ENCODE results near the gene SYNC. TPM values are rescaled to one million over a fixed set of nuclear protein-coding genes. Genes with fewer than 3 reads are reported as not detected.
"Not testable (repeated sequence)": the region's sequence is repeated elsewhere in the genome, so short reads cannot be mapped to it uniquely, and the experiment has no call there.

The SYNC gene
- total and polyA plus RNA-seq, 2 experiments from 2014 or later = not detected

DNA sequence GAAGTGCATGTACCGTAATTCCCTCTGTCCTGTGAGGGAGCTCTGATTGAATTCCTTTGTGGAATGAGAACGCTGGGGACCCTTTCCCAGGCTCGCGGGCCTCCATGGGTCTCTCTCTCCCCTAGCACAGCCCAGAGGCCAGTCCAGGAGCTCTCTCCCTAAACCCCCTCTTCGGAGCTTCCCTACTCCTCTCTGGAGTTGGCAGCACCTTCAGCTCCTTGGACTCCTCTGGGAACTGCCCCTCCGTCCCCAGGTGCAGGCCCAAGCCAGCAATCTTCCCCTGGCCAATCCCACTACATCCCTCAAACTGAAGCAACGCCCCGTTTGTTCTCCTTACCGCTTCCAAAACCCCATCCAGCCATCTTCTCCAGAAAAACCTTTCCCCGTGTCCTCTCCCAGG, 10.5 kb upstream of the SYNC start (continued):
- TF ChIP-seq REST (IDR thresholded peaks at IDR 0.05; ENCODE audit: unreplicated experiment) (no peak), EZH2phosphoT487 (IDR thresholded peaks at IDR 0.05; ENCODE audit: unreplicated experiment) (no peak), ZNF114 (CRISPR knock-in tag; IDR thresholded peaks at IDR 0.05) (no peak), JUNB (IDR thresholded peaks at IDR 0.05; ENCODE audit: unreplicated experiment) (no peak), CREB1 (CRISPR knock-in tag; IDR thresholded peaks at IDR 0.05; ENCODE audit: low read depth) (no peak)

DNA sequence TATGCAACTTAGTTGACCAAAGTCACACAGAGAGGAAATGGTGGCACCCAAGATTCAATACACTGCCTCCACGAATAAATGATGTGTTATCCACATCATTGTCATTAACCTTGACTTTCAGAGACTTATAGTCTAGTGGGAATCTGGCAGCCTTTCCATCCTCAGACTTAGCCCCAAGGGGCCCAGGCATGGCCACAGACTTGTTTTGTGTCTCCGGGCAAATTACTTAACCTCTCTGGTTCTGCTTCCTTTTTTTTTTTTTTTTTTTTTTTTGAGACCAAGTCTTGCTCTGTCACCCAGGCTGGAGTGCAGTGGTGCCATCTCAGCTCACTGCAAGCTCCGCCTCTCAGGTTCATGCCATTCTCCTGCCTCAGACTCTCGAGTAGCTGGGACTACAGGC, 8.7 kb upstream of the SYNC start:
- not testable (repeated sequence) for H2AFZ ChIP-seq; H3K79me2 ChIP-seq (replicated peaks; ENCODE audit: insufficient read depth); H3K4me3 ChIP-seq; H3K9me2 ChIP-seq (ENCODE audit: insufficient read depth); H3K27me3 Mint-ChIP-seq (ENCODE audit: insufficient read depth, low read depth, poor library complexity); H3K27ac Mint-ChIP-seq; H3K9me3 Mint-ChIP-seq; H3F3A ChIP-seq (replicated peaks; ENCODE audit: low read depth); H3K36me3 Mint-ChIP-seq (ENCODE audit: low read depth); H3K27ac ChIP-seq (ENCODE audit: low read depth); H3K4me2 ChIP-seq; DNase-seq (ENCODE audit: low spot score); ATAC-seq; H3K36me3 ChIP-seq (ENCODE audit: insufficient read depth); H4K20me1 ChIP-seq (replicated peaks; ENCODE audit: insufficient read depth); H3K27me3 ChIP-seq (ENCODE audit: insufficient read depth); H3K4me3 Mint-ChIP-seq
- peaks cover 15% of the 10 kb centered on the region for H3K4me1 Mint-ChIP-seq
- peaks cover 15% of the 10 kb centered on the region for H3K4me1 ChIP-seq (ENCODE audit: insufficient read depth)

DNA sequence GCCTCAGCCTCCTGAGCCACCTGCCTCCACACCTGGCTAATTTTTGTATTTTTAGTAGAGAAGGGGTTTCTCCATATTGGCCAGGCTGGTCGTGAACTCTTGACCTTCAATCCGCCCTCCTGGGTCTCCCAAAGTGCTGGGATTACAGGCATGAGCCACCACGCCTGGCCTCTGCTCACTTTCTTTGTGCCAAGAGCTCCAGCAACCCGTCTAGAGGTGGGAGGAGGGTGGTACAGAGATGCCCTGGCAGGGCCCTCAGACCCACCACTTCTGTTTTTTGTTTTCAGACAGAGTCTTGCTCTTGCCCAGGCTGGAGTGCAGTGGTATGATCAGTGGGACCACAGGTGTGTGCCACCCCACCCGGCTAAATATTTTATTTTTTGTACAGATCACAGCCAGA, 6.9 kb upstream of the SYNC start:
- H3K4me3 ChIP-seq = no peak overlapping the region
- DNase-seq (ENCODE audit: low spot score) (no peak), ATAC-seq (no peak)
- TF ChIP-seq REST (IDR thresholded peaks at IDR 0.05; ENCODE audit: unreplicated experiment) (no peak), CREB1 (CRISPR knock-in tag; IDR thresholded peaks at IDR 0.05; ENCODE audit: low read depth) (no peak), STAT1 (IDR thresholded peaks at IDR 0.05; ENCODE audit: unreplicated experiment) (no peak), EZH2 (IDR thresholded peaks at IDR 0.05; ENCODE audit: low read depth, unreplicated experiment) (no peak), JUNB (IDR thresholded peaks at IDR 0.05; ENCODE audit: unreplicated experiment) (no peak), NANOG (IDR thresholded peaks at IDR 0.05; ENCODE audit: borderline replicate concordance) (no peak), ZNF114 (CRISPR knock-in tag; IDR thresholded peaks at IDR 0.05) (no peak)
- TF ChIP-seq, protein P1, sequence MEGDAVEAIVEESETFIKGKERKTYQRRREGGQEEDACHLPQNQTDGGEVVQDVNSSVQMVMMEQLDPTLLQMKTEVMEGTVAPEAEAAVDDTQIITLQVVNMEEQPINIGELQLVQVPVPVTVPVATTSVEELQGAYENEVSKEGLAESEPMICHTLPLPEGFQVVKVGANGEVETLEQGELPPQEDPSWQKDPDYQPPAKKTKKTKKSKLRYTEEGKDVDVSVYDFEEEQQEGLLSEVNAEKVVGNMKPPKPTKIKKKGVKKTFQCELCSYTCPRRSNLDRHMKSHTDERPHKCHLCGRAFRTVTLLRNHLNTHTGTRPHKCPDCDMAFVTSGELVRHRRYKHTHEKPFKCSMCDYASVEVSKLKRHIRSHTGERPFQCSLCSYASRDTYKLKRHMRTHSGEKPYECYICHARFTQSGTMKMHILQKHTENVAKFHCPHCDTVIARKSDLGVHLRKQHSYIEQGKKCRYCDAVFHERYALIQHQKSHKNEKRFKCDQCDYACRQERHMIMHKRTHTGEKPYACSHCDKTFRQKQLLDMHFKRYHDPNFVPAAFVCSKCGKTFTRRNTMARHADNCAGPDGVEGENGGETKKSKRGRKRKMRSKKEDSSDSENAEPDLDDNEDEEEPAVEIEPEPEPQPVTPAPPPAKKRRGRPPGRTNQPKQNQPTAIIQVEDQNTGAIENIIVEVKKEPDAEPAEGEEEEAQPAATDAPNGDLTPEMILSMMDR (conservative IDR thresholded peaks at IDR 0.05; ENCODE audit: low read depth in 2 of 2) = no peak
- TF ChIP-seq, protein P2, sequence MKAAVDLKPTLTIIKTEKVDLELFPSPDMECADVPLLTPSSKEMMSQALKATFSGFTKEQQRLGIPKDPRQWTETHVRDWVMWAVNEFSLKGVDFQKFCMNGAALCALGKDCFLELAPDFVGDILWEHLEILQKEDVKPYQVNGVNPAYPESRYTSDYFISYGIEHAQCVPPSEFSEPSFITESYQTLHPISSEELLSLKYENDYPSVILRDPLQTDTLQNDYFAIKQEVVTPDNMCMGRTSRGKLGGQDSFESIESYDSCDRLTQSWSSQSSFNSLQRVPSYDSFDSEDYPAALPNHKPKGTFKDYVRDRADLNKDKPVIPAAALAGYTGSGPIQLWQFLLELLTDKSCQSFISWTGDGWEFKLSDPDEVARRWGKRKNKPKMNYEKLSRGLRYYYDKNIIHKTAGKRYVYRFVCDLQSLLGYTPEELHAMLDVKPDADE (IDR thresholded peaks at IDR 0.05) = no peak

More for the DNA sequence above, 6.9 kb upstream of the SYNC start:
- Mint-ChIP-seq H3K9me3 (no peaks in the 10 kb centered on the region), H3K27me3 (ENCODE audit: insufficient read depth, low read depth, poor library complexity) (peaks cover 13% of the 10 kb centered on the region), H3K4me1 (peaks cover 12% of the 10 kb centered on the region; the same call in 2 of the 3 replicates), H3K36me3 (ENCODE audit: low read depth) (no peaks in the 10 kb centered on the region), H3K27ac (no peak overlapping the region), H3K4me3 (no peak overlapping the region)
- Histone ChIP-seq H3K36me3 (ENCODE audit: insufficient read depth) (no peaks in the 10 kb centered on the region; the same call in 1 of the 2 replicates), H3K4me2 (no peak overlapping the region), H4K20me1 (replicated peaks; ENCODE audit: insufficient read depth) (no peaks in the 10 kb centered on the region; the same call in 1 of the 2 replicates), H3F3A (replicated peaks; ENCODE audit: low read depth) (peaks cover 4% of the 10 kb centered on the region; the same call in 1 of the 2 replicates), H3K79me2 (replicated peaks; ENCODE audit: insufficient read depth) (no peaks in the 10 kb centered on the region), H3K27me3 (ENCODE audit: insufficient read depth) (peaks cover 4% of the 10 kb centered on the region), H2AFZ (no peak overlapping the region), H3K27ac (ENCODE audit: low read depth) (no peak overlapping the region), H3K9me2 (ENCODE audit: insufficient read depth) (no peaks in the 10 kb centered on the region), H3K4me1 (ENCODE audit: insufficient read depth) (peaks cover 9% of the 10 kb centered on the region; the same call in 1 of the 2 replicates)
